NK-92 treated with Interleukin-12 subunit alpha and Interleukin-12 subunit beta, amount 100 ng/mL, for 24 hours (cell line): Measurements from ENCODE around the gene ATG9A.

ENCODE experiments used
- DNase-seq: peaks from one replicate; lab custom pipeline; 2025; lab: John Stamatoyannopoulos, UW

Gene ATG9A

DNA sequence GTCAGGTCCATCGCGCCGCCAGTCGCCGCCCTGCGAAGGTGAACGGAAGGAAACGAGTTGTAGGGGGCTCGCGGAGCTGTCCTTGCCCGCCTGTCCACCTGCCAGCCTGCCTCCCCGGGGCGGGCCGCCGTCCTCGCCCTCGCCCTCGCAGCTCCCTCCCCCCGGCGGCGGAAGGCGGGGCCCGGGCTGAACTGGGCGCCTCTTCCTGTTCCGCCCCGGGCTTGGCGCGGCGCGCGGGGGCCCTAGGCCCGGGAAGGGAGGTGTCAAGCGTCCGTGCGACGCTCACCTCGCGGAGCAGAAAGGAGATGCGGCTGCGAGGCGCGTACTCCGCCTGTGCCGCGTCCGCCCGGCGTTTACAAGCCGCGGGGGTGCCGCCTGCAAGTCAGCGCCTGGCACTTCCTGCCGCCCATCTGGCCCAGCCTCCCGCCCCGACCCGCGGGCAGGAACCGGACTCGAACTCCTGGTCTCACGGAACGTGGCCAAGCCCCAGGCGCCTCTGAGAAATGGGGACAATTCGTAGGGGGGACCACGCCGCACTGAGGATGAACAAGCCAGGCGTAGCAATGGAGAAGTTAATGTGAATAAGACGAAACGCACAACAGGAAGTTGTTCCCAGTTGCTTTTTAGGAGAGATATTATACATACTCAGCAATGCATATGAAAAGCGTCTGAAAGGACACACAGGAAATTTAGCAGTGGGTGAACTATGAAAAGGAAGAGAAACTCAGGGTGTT is 52.5 kb downstream of the ATG9A start, which contains the start of gene CNPPD1:
CNPPD1 (minus strand) TSS at position 108 of the 734 bp plus-strand sequence; CDS start at position 11, 97 bp downstream.
- peak; percentile 79 for DNase-seq

DNA sequence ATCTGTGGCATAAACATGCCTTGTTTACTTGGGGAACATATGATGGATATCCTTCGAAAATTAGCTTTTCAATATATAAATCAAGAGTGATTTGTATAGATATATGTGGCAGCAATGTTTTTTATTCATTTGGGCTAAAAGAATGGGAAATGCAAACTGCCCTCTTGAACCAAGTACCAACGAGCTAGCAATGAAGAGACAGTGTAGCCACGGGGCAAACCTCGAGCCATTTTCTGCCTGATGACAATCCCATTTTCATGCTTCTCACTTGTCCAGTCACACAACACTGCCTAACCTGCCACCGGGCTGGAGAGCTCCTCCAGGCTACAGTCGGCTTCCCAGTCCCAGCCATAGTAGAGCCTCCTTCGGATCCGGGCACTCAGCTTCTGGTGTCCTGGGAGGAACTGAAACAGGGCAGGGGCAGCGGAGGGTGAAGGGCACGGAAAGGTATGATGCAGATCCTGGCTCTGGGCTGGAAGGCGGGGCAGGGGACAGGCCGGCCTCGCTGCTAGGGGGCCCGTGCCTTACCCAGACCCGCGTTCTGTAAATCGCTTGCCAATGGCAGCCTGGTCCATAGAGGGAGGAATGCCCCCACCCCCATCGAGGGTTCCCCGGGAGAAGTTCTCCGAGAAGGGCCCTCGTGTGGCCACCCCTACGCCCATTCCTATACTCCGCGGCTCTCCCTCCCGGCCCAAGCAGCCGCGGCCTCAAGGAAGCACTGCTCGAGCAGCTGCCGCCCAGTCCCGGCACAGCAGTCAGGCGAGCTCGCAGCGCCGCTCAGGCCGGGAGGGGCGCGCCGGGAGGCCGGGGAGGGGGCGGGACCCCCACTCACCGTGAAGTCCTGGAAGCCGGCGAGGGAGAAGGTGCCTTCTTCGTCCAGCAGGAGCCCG is 53.3 kb downstream of the ATG9A start:
- DNase-seq = no peak

DNA sequence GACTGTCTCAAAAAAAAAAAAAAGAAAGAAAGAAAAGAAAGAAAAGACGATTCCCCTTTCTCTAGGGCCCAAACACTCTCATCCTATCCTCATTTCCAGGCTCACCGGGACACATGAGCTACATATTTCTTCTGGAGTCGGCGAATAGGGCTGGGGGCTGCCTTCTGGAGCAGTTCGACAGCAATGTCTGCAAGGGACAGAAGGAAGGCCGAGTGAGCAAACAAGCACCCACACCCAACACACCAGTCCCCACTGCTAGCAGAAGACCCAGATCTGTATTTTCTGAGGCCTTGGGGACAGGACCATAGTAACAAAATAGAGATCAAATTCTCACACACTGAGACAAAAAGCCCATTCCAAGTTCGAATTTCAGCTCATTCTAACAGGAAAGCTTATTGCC is 54.0 kb downstream of the ATG9A start:
- DNase-seq = no peak

DNA sequence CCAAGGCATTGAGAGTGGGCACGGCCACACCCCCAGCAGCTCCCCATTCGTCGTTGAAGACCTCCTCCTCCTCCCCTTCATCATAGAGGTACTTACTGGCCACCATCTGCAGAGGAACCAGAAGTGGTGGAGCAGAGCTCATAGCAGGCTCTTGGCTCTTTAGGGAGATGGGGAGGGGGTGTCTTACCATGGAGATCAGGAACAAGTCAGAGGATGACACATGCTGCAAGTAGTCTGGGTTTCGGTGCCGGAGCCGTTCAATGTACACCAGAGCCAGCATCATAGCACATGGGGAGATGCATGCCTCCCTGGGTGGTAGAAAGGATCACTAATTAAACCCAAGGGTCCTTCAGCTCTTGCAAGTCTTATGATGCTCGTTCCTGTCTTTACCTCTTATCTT is 54.6 kb downstream of the ATG9A start:
- no peak for DNase-seq

DNA sequence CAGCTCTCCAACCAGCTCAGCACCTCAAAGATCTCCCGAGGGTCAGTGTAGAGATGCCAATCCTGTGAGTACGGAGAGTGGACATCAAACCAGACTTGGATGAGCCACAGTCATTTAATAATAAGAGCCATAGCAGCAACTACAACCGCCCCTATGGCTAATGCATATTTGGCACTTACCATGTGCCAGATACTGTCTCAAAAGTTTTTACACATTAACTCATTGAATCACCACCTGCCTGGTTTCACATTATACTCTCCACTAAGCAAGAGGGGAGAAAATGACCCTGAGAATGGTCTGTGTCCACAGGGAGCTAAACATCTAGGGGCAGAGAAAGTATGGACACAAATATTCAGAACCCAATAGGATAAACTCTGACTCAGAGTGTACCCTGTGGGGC is 55.3 kb downstream of the ATG9A start:
- DNase-seq = no peak

DNA sequence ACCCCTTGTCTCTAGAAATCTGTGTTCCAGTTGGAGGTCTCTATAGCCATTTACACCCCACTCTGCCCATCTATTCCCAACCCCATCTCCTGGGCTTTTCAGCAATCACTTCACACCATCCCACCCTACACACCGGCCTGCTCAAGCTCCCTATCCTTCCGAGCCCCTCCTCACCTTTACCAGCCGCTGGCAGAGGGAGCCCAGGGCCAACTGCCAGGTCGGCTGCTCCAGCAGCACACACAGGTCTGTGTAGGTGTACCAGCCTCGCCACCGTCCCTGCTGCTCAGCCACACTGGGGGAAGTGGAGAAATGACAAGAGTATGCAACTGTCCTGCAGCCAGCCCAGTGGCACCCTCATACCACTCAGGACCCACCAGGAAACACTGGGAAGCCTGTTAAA is 56.3 kb downstream of the ATG9A start:
- DNase-seq = no peak

DNA sequence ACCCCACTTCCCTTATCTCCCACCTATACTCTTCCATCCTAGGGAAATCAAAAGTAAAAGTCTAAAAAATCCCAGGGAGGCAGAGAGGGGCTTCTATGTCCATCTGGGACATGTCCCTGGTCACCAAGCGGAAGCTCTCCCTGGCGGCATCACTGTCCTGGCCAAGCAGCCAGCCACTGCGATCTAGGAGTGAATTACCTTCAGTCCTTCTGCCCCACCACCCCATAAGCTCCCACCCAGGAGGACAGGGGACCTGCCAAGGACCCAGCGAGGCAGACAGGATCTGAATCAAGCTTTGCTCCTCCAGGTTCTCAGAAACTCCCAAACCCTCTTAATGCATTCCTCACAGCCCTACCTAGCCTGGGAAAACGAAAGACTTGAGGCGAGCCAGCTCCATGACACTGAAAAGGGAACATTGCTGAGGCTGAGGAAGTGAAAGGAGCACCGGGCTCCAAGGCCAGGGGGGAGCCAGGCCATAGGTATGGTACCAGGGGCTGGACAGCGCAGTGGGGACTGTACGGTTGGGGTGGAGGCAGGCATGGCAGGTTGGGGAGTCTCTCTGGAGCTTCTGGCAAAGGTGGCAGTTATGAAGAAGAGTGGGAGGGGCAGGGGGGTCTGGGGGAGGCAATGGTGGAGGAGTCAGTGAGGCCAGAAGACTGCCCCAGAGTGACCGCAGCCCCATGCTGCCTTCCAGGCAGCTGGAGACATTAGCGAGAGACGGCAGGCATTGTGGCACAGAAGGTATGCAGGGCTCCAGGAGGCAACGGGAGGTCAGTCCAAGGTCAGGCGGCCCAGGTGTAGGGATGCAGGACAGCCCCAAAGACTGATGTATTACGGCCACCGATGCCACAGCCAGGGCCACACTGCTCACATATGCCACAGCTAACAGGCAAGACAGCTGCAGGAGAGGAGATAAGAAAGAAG is 56.9 kb downstream of the ATG9A start:
- no peak for DNase-seq

DNA sequence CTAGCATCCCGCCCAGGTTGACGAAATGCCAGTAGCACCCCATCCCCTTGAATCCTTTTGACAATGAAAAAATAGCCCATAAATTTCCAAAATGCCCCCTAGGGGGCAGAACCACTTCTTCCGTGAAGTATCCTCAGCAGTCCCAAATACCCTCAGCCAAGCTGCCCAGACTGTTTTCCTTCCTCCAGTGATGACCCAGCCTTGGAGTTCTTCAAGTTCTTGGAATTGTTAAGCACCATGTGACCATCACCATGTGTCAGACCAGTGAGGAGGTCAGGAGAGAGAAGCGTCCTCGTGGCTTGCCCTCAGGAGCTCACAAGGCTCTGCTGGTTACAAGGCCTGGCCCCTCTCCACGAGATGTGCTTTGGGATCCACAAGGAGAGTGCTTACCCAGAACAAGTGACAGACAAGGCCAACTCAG is 58.2 kb downstream of the ATG9A start:
- DNase-seq = no peak

DNA sequence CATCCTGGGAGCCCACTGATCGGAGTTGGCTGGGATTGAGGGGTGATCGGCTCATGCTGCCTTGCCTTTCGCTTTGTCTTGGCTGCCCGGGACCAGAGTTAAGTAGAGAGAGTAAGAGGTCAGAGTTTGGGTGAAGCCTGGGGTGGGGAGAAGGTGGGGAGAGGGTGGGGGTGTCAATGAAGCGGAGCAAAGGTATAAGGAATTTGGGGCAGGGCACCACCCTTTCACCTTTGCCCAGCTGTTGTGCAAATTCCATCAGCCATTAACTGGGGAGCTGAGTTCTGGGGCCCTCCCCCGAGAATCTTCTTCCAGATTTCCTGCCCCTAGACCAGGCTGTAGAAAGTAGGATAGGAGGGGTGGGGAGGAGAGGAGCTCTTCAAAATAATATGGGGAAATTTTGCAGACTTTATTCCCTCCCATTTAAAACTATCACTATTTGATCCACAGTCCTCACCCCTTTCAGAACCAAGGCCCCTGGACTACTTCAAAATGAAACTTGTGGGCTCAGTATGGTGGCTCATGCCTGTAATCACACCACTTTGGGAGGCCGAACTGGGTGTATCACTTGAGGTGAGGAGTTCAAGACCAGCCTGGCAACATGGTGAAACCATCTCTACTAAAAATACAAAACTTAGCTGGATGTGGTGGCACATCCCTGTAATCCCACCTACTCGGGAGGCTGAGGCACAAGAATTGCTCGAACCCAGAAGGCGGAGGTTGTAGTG is 59.3 kb downstream of the ATG9A start, which contains the start of gene SLC23A3:
SLC23A3 (minus strand) TSS at position 100 of the 725 bp plus-strand sequence; CDS start at position 55, 45 bp downstream.
- DNase-seq = no peak
